C4-2B (cell line): ENCODE measurements around the gene CAD.

Experiments used
- ZFX ChIP-seq: fragments of 450-650 bp; IDR thresholded peaks from 2 replicates; pipeline ENCODE4 v1.6.1; 2017
- TF ChIP-seq, protein P1 (sequence below): fragments of 450-650 bp; conservative IDR thresholded peaks from 2 replicates; pipeline ENCODE4 v1.5.1; 2017; ENCODE audit warnings: mild to moderate bottlenecking

DNA sequence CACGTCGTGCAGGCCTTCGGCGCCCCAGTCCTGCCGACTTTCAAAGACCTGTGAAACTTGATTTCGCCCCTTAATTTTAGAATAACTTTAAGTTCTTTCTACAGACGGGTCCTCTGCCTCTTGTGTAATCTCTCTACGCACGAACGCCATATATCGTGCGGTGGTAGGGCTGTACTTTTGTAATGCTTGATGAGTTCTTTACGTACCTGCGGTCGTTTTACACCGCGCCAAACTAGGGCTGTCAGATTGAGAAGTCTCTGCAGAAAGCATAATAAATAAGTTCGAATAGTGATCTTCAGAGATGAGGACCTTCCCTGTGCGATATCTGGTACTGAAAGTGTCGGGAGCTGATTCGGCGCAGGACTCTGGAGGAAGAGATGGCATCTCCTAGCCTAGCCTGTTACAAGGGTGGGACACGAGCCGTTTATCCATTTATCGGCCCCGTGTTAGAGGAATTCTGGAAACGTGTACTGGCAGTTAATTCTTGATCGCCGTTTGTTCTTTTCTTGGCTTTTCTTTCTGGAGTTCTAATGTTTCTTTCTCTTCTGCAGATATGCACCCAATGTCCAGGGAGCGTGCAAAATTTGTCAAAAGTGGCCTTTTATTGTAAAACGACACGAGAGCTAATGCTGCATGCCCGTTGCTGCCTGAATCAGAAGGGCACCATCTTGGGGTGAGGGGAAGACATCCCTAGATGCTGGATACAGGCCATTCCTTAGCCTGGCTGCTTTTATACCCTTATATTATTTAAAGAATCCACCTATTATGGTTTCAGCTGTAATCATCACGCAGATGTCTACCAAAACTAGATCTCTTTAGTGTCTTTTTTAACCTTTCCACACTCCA lies 4.3 kb upstream of the CAD start:
- TF ChIP-seq, protein P1, sequence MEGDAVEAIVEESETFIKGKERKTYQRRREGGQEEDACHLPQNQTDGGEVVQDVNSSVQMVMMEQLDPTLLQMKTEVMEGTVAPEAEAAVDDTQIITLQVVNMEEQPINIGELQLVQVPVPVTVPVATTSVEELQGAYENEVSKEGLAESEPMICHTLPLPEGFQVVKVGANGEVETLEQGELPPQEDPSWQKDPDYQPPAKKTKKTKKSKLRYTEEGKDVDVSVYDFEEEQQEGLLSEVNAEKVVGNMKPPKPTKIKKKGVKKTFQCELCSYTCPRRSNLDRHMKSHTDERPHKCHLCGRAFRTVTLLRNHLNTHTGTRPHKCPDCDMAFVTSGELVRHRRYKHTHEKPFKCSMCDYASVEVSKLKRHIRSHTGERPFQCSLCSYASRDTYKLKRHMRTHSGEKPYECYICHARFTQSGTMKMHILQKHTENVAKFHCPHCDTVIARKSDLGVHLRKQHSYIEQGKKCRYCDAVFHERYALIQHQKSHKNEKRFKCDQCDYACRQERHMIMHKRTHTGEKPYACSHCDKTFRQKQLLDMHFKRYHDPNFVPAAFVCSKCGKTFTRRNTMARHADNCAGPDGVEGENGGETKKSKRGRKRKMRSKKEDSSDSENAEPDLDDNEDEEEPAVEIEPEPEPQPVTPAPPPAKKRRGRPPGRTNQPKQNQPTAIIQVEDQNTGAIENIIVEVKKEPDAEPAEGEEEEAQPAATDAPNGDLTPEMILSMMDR = no peak
- TF ChIP-seq ZFX = peak; percentile 55
